HG02571 (cell line): ENCODE data around the gene IGSF3.

Experiments used
- ATAC-seq: cut with Tn5 transposase; IDR thresholded peaks from one replicate; pipeline ENCODE4 v1.9.1; 2021; ENCODE audit warnings: mild to moderate bottlenecking, moderate library complexity; ENCODE audit not compliant: unreplicated experiment

IGSF3 gene

GRCh38 chr1:116686723-116687352, 19.3 kb upstream of the IGSF3 start:
- no peak for ATAC-seq

GRCh38 chr1:116686175-116686574, 18.6 kb upstream of the IGSF3 start:
- ATAC-seq: no peak

GRCh38 chr1:116684575-116684974, 17.0 kb upstream of the IGSF3 start:
- no peak for ATAC-seq

- no peak for ATAC-seq
These were observed 15.2 kb upstream of the IGSF3 start for GRCh38 chr1:116682641-116683221.

- no peak for ATAC-seq
These were observed 13.9 kb upstream of the IGSF3 start for GRCh38 chr1:116681343-116681899.

- ATAC-seq: no peak
These were observed 13.2 kb upstream of the IGSF3 start for GRCh38 chr1:116680752-116681151.

GRCh38 chr1:116679828-116680628, 12.5 kb upstream of the IGSF3 start:
- ATAC-seq: no peak

- no peak for ATAC-seq
These were observed 11.7 kb upstream of the IGSF3 start for GRCh38 chr1:116679091-116679827.

GRCh38 chr1:116678732-116679090, 11.2 kb upstream of the IGSF3 start:
- no peak for ATAC-seq

GRCh38 chr1:116677474-116678062, 10.0 kb upstream of the IGSF3 start:
- ATAC-seq: no peak

- no peak for ATAC-seq
These were observed 8.8 kb upstream of the IGSF3 start for GRCh38 chr1:116676291-116676690.

GRCh38 chr1:116674751-116675150, 7.2 kb upstream of the IGSF3 start:
- ATAC-seq: no peak

GRCh38 chr1:116674011-116674531, 6.5 kb upstream of the IGSF3 start:
- no peak for ATAC-seq

GRCh38 chr1:116671912-116672311, 4.4 kb upstream of the IGSF3 start:
- no peak for ATAC-seq

- ATAC-seq: no peak
These were observed 3.7 kb upstream of the IGSF3 start for GRCh38 chr1:116671072-116671760.

GRCh38 chr1:116668277-116668676, 744 bp upstream of the IGSF3 start:
- ATAC-seq: no peak

GRCh38 chr1:116667078-116667574, 407 bp downstream of the IGSF3 start:
- peak; percentile 17 for ATAC-seq

GRCh38 chr1:116666187-116667077, 1.1 kb downstream of the IGSF3 start:
- no peak for ATAC-seq

GRCh38 chr1:116664978-116665371, 2.6 kb downstream of the IGSF3 start:
- no peak for ATAC-seq
